Esophagus squamous epithelium (tissue), 4 donors: ENCODE results near the gene YIF1A.

Source experiments
- CTCF ChIP-seq, 6 experiments: fragments of 450-650 bp in 4 of 6; fragments of 200-600 bp in 2 of 6; sonication (generic) in 2 of 6; IDR thresholded peaks; one replicate each; pipeline ENCODE4 v1.5.1; 2016 to 2019; ENCODE audit warnings: antibody characterized with exemption in 6 of 6, mild to moderate bottlenecking in 4 of 6, moderate library complexity in 4 of 6
- POLR2A ChIP-seq, 4 donors: fragments of 450-650 bp; IDR thresholded peaks; one replicate each; pipeline ENCODE4 v1.6.1; 2017; ENCODE audit warnings: antibody characterized with exemption in 4 of 4, mild to moderate bottlenecking in 4 of 4, moderate library complexity in 3 of 4

GRCh38 chr11:66268952-66269905 lies 19.7 kb downstream of the YIF1A start:
- TF ChIP-seq CTCF (IDR thresholded peaks at IDR 0.05) (peak in 1 of 6 experiments; percentile 26), POLR2A (IDR thresholded peaks at IDR 0.05) (no peak)
